Trophoblast cell (in vitro differentiated cells and primary cell): Measurements from ENCODE around the gene SLC22A5.
A peak's percentile ranks its signal among the peaks of the same experiment; 100 is the strongest.

ENCODE experiments used
- DNase-seq, 2 donors: peaks; one replicate each; pipeline ENCODE4 v3.0.0-alpha.2; 2016
- H2AFZ ChIP-seq: 2 replicates; pipeline ENCODE4 v1.6.1; 2013; ENCODE audit warnings: low read length, moderate library complexity, mild to moderate bottlenecking; ENCODE audit not compliant: insufficient read depth, poor library complexity
- H2AK5ac ChIP-seq: 2 replicates; pipeline ENCODE4 v1.6.1; 2013; ENCODE audit warnings: mild to moderate bottlenecking, low read length
- H2BK120ac ChIP-seq: 2 replicates; pipeline ENCODE4 v1.6.1; 2013; ENCODE audit warnings: low read length, mild to moderate bottlenecking, moderate library complexity; ENCODE audit not compliant: insufficient read depth, poor library complexity
- H2BK12ac ChIP-seq: 2 replicates; pipeline ENCODE4 v1.6.1; 2013; ENCODE audit warnings: mild to moderate bottlenecking, low read length, moderate library complexity
- H2BK5ac ChIP-seq: 2 replicates; pipeline ENCODE4 v1.6.1; 2013; ENCODE audit warnings: low read length, low read depth, moderate library complexity, mild to moderate bottlenecking; ENCODE audit not compliant: poor library complexity
- H3K14ac ChIP-seq: 2 replicates; pipeline ENCODE4 v1.6.1; 2013; ENCODE audit warnings: mild to moderate bottlenecking, low read length
- H3K18ac ChIP-seq: 2 replicates; pipeline ENCODE4 v1.6.1; 2013; ENCODE audit warnings: mild to moderate bottlenecking, low read length
- H3K23ac ChIP-seq: 2 replicates; pipeline ENCODE4 v1.6.1; 2013; ENCODE audit warnings: low read length
- H3K27ac ChIP-seq: 2 replicates; pipeline ENCODE4 v1.5.1; 2013; ENCODE audit warnings: low read depth, mild to moderate bottlenecking, inconsistent platforms, low read length, moderate library complexity
- H3K27me3 ChIP-seq: 2 replicates; pipeline ENCODE4 v1.6.1; 2013; ENCODE audit warnings: inconsistent platforms, mild to moderate bottlenecking, low read length, moderate library complexity; ENCODE audit not compliant: insufficient read depth
- H3K36me3 ChIP-seq, 2 experiments: 1 replicate in 1 of 2; 2 replicates in 1 of 2; pipeline ENCODE4 v1.6.1; 2013; ENCODE audit warnings: low read length in 2 of 2, mild to moderate bottlenecking in 2 of 2, moderate library complexity in 1 of 2; ENCODE audit not compliant: insufficient read depth in 2 of 2, control insufficient read depth in 1 of 2
- H3K4ac ChIP-seq: 2 replicates; pipeline ENCODE4 v1.6.1; 2013; ENCODE audit warnings: low read depth, mild to moderate bottlenecking, low read length, moderate library complexity
- H3K4me1 ChIP-seq, 2 experiments: 1 replicate in 1 of 2; 2 replicates in 1 of 2; pipeline ENCODE4 v1.6.1; 2013; ENCODE audit warnings: low read length in 2 of 2, mild to moderate bottlenecking in 2 of 2, moderate library complexity in 1 of 2; ENCODE audit not compliant: insufficient read depth in 2 of 2, control insufficient read depth in 1 of 2
- H3K4me2 ChIP-seq: 2 replicates; pipeline ENCODE4 v1.6.1; 2013; ENCODE audit warnings: inconsistent platforms, mild to moderate bottlenecking, low read length, moderate library complexity
- H3K4me3 ChIP-seq: 2 replicates; pipeline ENCODE4 v1.5.1; 2013; ENCODE audit warnings: mild to moderate bottlenecking, low read depth, low read length, inconsistent platforms
- H3K79me1 ChIP-seq: one replicate; pipeline ENCODE4 v1.6.1; 2013; ENCODE audit warnings: low read length
- H3K79me2 ChIP-seq: 2 replicates; pipeline ENCODE4 v1.6.1; 2013; ENCODE audit warnings: low read length, mild to moderate bottlenecking; ENCODE audit not compliant: control insufficient read depth, insufficient read depth, poor library complexity
- H3K9ac ChIP-seq: 2 replicates; pipeline ENCODE4 v1.6.1; 2013; ENCODE audit warnings: mild to moderate bottlenecking, low read length
- H3K9me3 ChIP-seq: 2 replicates; pipeline ENCODE4 v1.6.1; 2013; ENCODE audit warnings: low read depth, mild to moderate bottlenecking, control low read depth, inconsistent platforms, low read length; ENCODE audit not compliant: insufficient read depth
- H4K12ac ChIP-seq: 2 replicates; pipeline ENCODE4 v1.6.1; 2013; ENCODE audit warnings: low read depth, mild to moderate bottlenecking, low read length, moderate library complexity
- H4K8ac ChIP-seq: 2 replicates; pipeline ENCODE4 v1.6.1; 2013; ENCODE audit warnings: low read depth, mild to moderate bottlenecking, low read length, moderate library complexity
- H4K91ac ChIP-seq: one replicate; pipeline ENCODE4 v1.6.1; 2013; ENCODE audit warnings: low read depth, mild to moderate bottlenecking, low read length, moderate library complexity
- WGBS: extraction: QIAGEN DNeasy Blood & Tissue Kit; methylation state at CpG from one replicate; pipeline ENCODE4 v1.1.7; 2013; ENCODE audit warnings: missing lambda C conversion rate; ENCODE audit not compliant: insufficient read length, insufficient coverage; ENCODE audit errors: extremely low coverage; 5-methylcytosine and 5-hydroxymethylcytosine counted together

The SLC22A5 gene

DNA sequence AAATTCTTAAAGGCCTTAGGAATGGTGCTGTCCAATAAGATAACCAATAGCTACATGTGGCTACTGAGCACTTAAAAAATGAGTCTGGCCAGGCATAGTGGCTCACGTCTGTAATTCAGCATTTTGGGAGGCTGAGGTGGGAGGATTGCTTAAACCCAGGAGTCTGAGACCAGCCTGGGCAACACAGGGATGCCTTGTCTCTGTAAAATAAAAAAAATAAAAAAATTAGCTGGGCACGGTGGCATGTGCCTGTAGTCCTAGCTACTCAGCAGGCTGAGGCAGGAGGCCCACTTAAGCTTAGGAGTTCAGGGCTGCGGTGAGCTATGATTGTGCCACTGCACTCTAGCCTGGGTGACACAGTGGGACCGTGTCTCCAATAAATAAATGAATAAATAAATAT is 1.3 kb upstream of the SLC22A5 start:
- Histone ChIP-seq H4K12ac (no peak overlapping the region), H4K8ac (no peak overlapping the region), H2BK12ac (no peak overlapping the region), H3K79me1 (peaks cover 10% of the 10 kb centered on the region), H2BK120ac (no peak overlapping the region), H3K4me1 (peaks cover 17 to 23% of the 10 kb centered on the region in 2 experiments), H3K4me2 (no peak overlapping the region), H3K4me3 (no peak overlapping the region), H2BK5ac (no peak overlapping the region), H2AK5ac (no peak overlapping the region), H2AFZ (no peak overlapping the region), H3K18ac (no peak overlapping the region), H3K9ac (no peak overlapping the region), H3K27ac (no peak overlapping the region), H3K14ac (no peak overlapping the region), H3K27me3 (no peaks in the 10 kb centered on the region), H3K9me3 (no peaks in the 10 kb centered on the region), H3K36me3 (no peaks in the 10 kb centered on the region), H3K4ac (no peak overlapping the region), H3K23ac (no peak overlapping the region), H4K91ac (no peak overlapping the region), H3K79me2 (peaks cover 11% of the 10 kb centered on the region)
- peak in 1 of 2 donors; percentile 23 for DNase-seq
- no CpG with 5 or more reads among the region's 4 CpGs for WGBS

DNA sequence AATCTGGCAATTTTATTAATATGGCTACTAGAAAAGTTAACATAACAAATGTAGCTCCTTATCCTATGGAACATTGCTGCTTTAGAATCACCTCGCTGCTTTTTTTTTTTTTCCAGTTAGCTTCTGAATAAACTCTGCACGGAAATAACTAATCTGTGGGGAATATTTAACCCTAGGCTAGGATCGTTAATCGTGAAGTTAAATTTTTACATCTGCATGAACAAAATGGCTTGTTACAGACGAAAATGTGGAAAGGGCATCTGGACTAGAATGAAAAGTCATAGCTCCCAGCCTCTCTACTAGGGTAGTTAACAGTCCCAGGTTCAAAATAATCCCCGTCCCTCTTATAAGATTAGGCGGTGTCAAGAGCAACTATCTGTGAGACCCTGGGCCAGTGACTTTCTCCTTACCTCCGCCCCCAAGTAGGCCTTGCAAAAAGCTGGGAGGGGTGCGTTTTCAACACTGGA is 470 bp upstream of the SLC22A5 start:
- Histone ChIP-seq H3K4me3 (peak overlapping the region; percentile 90), H4K8ac (peak overlapping the region; percentile 91), H4K91ac (peak overlapping the region; percentile 72), H3K4me1 (peaks cover 17 to 23% of the 10 kb centered on the region in 2 experiments), H4K12ac (peak overlapping the region; percentile 81), H2AFZ (peak overlapping the region; percentile 92), H3K14ac (peak overlapping the region; percentile 68), H3K79me1 (peaks cover 10% of the 10 kb centered on the region), H2BK120ac (peak overlapping the region; percentile 68), H3K4ac (peak overlapping the region; percentile 82), H3K36me3 (no peaks in the 10 kb centered on the region), H3K27me3 (no peaks in the 10 kb centered on the region), H3K27ac (no peak overlapping the region), H3K4me2 (peak overlapping the region; percentile 95), H3K9me3 (no peaks in the 10 kb centered on the region), H3K23ac (no peak overlapping the region), H2BK5ac (no peak overlapping the region), H3K79me2 (peaks cover 11% of the 10 kb centered on the region), H2AK5ac (no peak overlapping the region), H3K18ac (peak overlapping the region; percentile 83), H2BK12ac (peak overlapping the region; percentile 26), H3K9ac (peak overlapping the region; percentile 81)
- no peak for DNase-seq
- no CpG with 5 or more reads among the region's 9 CpGs for WGBS

DNA sequence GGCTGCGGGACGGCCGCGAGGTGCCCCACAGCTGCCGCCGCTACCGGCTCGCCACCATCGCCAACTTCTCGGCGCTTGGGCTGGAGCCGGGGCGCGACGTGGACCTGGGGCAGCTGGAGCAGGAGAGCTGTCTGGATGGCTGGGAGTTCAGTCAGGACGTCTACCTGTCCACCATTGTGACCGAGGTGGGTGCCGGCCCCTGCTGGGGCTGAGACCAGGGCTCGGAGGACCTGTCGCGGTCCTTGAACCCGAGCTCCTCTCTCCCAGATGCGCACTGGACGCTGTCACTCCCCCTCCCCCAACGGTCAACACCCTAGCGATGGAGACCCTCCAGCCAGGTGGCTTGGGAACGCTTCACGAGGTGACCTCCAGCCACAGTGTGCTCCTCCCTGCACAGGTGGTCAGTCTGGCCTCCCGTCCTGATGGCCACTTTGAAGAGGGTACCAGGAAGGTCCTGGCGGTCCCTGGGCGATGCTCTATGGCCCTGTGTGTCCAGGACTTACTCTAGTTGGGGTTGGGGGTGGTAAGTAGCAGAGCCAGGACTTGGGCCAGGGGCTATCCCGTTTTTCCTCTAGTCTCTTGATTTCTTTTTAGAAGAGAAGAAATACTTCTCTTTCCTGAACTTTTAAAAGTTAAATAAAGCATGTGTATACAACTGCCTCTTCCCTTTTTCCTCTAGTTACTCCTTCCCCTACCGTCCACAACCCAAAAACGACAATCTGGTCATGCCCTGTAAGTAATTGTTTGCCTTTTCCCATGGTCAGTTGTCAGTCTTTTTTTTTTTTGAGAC is 866 bp downstream of the SLC22A5 start:
- Histone ChIP-seq H3K36me3 (no peaks in the 10 kb centered on the region), H3K4ac (peak overlapping the region; percentile 30), H3K27me3 (no peaks in the 10 kb centered on the region), H2BK12ac (peak overlapping the region; percentile 30), H4K8ac (peak overlapping the region; percentile 91), H2BK5ac (no peak overlapping the region), H2BK120ac (no peak overlapping the region), H3K18ac (peak overlapping the region; percentile 81), H3K14ac (peak overlapping the region; percentile 86), H4K12ac (peak overlapping the region; percentile 15), H3K9me3 (no peaks in the 10 kb centered on the region), H3K79me2 (peaks cover 11% of the 10 kb centered on the region), H3K23ac (no peak overlapping the region), H3K4me3 (peak overlapping the region; percentile 90), H4K91ac (peak overlapping the region; percentile 72), H3K27ac (no peak overlapping the region), H3K9ac (no peak overlapping the region), H2AFZ (peak overlapping the region; percentile 92), H3K4me1 (peaks cover 17 to 23% of the 10 kb centered on the region in 2 experiments), H3K4me2 (peak overlapping the region; percentile 95), H2AK5ac (peak overlapping the region; percentile 59), H3K79me1 (peaks cover 10% of the 10 kb centered on the region)
- no CpG with 5 or more reads among the region's 34 CpGs for WGBS
- DNase-seq: no peak

DNA sequence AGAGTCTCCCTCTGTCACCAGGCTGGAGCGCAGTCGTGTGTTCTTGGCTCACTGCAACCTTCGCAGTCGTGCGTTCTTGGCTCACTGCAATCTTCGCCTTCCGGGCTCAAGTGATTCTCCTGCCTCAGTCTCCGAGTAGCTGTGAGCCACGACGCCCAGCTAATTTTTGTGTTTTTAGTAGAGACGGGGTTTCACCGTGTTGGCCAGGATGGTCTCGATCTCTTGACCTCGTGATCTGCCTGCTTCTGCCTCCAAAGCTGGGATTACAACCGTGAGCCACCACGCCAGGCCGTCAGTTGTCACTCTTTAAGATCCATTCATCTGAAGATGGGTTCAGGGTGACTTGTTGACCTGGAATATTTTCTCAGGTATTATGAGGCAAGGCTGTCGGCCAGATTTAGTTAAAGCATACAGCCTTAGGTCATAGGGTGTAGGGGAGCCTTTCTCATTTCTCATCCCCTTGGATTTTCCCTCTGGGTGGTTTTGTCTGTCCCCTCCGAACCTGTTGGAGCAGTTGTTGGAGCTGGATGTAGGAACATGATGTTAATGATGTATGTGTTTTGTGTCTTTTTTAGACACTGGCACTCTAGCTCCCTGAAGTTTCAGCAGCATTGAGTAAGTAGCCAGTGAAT is 1.6 kb downstream of the SLC22A5 start:
- no peak overlapping the region for H3K23ac ChIP-seq
- H2AFZ ChIP-seq: no peak overlapping the region
- H4K91ac ChIP-seq: no peak overlapping the region
- H3K18ac ChIP-seq: no peak overlapping the region
- no peak overlapping the region for H3K4ac ChIP-seq
- peaks cover 10% of the 10 kb centered on the region for H3K79me1 ChIP-seq
- no peak overlapping the region for H3K14ac ChIP-seq
- peaks cover 11% of the 10 kb centered on the region for H3K79me2 ChIP-seq
- no peak overlapping the region for H4K12ac ChIP-seq
- peaks cover 17 to 23% of the 10 kb centered on the region in 2 experiments for H3K4me1 ChIP-seq
- H3K9me3 ChIP-seq: no peaks in the 10 kb centered on the region
- peak overlapping the region; percentile 9 for H3K4me2 ChIP-seq
- no peak overlapping the region for H4K8ac ChIP-seq
- WGBS: no CpG with 5 or more reads among the region's 19 CpGs
- DNase-seq: peak in 1 of 2 donors; percentile 47
- no peak overlapping the region for H2BK12ac ChIP-seq
- no peak overlapping the region for H2BK5ac ChIP-seq
- H2BK120ac ChIP-seq: no peak overlapping the region
- no peak overlapping the region for H2AK5ac ChIP-seq
- no peaks in the 10 kb centered on the region for H3K27me3 ChIP-seq
- H3K36me3 ChIP-seq: no peaks in the 10 kb centered on the region
- H3K9ac ChIP-seq: no peak overlapping the region
- H3K4me3 ChIP-seq: no peak overlapping the region
- no peak overlapping the region for H3K27ac ChIP-seq
